GM21390 (cell line): Measurements from ENCODE around the gene PABPC1L2B.
"Not testable (repeated sequence)": the region's sequence is repeated elsewhere in the genome, so short reads cannot be mapped to it uniquely, and the experiment has no call there.

ENCODE experiments used
- ATAC-seq: cut with Tn5 transposase; IDR thresholded peaks from one replicate; pipeline ENCODE4 v1.9.1; 2021; ENCODE audit not compliant: unreplicated experiment

PABPC1L2B gene

DNA sequence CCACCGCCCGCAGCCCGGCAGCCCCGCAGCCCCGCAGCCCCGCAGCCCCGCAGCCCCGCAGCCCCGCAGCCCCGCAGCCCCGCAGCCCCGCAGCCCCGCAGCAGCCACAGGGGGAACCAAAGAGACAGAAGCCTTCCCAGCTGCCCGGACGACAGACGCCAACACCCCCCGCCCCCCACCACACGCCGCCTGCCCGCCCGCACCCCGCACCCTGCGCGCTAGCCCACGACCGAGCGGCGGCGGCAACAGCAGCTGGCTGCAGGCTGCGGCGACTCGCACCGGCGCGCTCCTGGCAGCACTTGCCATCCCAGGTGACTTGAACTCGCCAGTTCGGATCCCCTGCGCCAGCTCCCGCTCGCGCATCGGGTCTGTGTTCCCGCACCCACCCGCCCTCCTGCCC is at the start of gene PABPC1L2B:
Gene PABPC1L2B (plus strand): TSS at position 207 of the 400 bp plus-strand sequence. CDS start 704 bp downstream, outside the sequence.
- ATAC-seq, result not testable (repeated sequence)

DNA sequence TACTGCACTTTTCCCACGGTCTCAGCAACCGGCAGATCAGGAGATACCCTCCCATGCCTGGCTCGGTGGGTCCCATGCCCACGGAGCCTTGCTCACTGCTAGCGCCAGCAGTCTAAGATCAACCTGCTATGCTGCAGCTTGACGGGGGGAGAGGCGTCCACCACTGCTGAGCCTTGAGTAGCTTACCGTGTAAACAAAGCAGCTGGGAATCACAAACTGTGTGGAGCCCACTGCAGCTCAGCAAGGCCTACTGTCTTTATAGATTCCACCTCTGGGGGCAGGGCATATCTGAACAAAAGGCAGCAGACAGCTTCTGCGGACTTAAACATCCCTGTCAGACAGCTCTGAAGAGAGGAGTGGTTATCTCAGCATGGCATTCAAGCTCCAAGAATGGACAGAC is 42.8 kb upstream of the PABPC1L2B start:
- ATAC-seq, result not testable (repeated sequence)

DNA sequence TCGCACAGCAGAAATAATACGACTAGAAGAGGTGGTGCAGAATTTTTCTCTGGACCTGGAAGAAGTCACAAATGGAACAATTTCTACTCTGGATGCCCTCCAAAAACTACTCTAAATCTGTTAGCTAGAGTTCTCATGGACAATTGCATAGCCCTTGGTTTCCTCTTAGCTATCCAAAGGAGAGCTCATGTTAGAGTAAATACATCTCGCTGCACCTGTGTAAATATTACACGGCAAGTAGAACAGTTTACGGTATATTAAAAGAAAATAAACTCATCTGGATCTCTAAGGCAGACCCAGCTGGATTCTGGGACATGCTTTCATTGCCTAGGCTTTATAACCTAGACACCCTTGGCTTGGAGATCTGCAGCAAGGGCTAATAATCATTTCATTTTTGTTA is 30.9 kb upstream of the PABPC1L2B start:
- not testable (repeated sequence) for ATAC-seq

DNA sequence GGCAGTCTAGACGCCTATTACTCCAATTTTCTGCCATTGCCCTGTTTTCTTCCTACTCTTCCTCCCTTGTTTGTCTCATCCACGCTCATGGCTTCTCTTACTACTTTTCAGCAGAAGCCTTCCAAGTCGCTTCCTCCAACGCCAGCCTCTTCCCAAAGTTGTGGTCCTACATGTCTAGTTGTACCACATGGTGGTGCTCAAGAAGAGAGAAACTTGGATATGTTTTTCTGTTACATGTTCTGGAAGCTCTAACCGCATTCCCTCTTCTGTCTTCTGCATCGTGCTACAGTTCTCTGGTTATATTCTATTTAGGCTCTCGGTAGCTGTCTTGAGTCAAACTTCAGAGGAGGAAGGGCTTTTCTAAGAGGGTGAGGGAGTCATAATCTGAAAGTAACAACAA is 27.9 kb upstream of the PABPC1L2B start:
- ATAC-seq, result not testable (repeated sequence)

DNA sequence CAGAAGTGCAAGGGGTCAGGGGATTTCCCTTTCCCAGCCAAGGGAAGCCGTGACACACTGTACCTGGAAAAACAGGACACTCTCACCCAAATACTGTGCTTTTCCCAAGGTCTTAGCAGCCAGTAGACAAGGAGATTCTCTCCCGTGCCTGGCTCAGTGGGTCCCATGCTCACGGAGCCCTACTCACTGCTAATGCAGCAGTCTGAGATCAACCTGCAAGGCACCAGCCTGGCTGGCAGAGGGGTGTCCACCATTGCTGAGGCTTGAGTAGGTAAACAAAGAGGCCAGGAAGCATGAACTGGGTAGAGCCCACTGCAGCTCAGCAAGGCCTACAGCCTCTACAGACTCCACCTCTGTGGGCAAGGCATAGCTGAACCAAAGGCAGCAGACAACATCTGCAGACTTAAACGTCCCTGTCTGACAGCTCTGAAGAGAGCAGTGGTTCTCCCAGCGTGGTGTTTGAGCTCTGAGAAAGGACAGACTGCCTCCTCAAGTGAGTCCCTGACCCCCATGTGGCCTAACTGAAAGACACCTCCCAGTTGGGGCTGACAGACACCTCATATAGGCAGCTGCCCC is 21.8 kb upstream of the PABPC1L2B start:
- ATAC-seq, result not testable (repeated sequence)

DNA sequence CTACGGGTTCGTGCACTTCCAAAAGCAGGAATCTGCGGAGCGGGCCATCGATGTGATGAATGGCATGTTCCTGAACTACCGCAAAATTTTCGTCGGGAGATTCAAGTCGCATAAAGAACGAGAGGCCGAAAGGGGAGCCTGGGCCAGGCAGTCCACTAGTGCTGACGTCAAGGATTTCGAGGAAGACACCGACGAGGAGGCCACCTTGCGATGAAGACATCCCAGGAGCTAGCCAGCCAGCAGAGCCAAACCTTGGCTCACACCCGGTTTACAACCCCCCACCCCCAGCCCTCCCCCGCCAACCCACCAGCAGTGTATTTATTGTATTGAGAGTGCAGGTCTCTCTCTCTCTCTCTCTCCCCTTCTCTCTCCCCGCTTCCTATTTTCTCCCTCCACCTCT is 1.3 kb downstream of the PABPC1L2B start:
- not testable (repeated sequence) for ATAC-seq

DNA sequence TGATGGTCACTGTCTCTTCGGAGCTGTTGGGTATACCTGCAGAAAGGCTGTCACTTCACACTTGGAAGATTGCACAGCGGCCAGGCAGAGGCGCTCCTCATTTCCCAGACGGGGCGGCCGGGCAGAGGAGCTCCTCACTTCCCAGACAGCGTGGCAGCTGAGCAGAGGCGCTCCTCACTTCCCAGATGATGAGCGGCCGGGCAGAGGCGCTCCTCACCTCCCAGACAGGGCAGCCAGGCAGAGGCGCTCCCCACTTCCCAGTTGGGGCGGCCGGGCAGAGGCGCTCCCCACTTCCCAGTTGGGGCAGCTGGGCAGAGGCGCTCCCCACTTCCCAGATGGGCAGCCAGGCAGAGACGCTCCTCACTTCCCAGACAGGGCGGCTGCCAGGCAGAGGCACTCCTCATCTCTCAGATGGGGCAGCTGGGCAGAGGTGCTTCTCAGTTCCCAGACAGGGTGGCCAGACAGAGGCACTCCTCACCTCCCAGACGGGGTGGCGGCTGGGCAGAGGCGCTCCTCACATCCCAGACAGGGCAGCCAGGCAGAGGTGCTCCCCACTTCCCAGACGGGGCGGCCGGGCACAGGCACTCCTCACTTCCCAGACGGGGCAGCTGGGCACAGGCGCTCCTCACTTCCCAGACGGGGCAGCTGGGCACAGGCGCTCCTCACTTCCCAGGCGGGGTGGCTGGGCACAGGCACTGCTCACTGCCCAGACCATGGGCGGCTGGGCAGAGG is 18.8 kb downstream of the PABPC1L2B start:
- ATAC-seq, result no peak

DNA sequence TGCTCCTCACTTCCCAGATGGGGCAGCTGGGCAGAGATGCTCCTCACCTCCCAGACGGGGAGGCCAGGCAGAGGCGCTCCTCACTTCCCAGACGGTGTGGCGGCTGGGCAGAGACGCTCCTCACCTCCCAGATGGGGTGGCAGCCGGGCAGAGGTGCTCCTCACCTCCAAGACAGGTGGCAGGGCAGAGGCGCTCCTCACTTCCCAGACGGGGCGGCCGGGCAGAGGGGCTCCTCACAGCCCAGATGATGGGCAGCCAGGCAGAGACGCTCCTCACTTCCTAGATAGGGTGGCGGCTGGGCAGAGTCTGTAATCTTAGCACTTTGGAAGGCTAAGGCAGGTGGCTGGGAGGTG is 19.3 kb downstream of the PABPC1L2B start:
- not testable (repeated sequence) for ATAC-seq

DNA sequence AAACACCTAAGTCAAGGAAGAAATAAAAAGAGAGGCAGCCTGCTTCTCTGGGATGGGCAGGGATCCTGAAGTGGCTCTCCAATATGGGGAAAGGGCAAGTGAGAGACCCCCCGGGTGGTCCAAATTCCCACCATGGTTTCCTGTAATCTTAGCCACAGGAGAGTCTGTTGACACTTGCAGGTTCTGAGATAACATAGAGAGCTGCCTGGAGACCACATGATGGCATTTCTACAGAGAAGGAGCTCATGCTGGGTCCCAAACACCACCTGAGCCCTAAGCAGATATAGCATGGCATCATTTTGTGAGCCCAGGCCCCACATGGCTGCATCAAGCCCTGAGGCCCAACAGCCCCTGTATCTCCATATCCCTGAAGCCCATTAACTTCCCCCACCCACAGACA is 26.1 kb downstream of the PABPC1L2B start:
- ATAC-seq, result no peak
